GM23338 (cell line): ENCODE data around the gene IRF8.

ENCODE experiments used
- CREB1 ChIP-seq: fragments of 250-450 bp; sonication (Bioruptor Pico); IDR thresholded peaks from 2 replicates; pipeline ENCODE4 v1.5.0; 2020; ENCODE audit warnings: low read depth, mild to moderate bottlenecking, moderate library complexity
- EZH2 ChIP-seq: fragments of 200-600 bp; sonication (generic); IDR thresholded peaks from one replicate; pipeline ENCODE4 v1.8.0; 2017; ENCODE audit warnings: antibody characterized with exemption, mild to moderate bottlenecking, low read depth; ENCODE audit not compliant: unreplicated experiment
- EZH2phosphoT487 ChIP-seq: fragments of 200-600 bp; sonication (generic); IDR thresholded peaks from one replicate; pipeline ENCODE4 v1.8.1; 2018; ENCODE audit warnings: antibody characterized with exemption; ENCODE audit not compliant: unreplicated experiment
- POLR2AphosphoS5 ChIP-seq: IDR thresholded peaks from 2 replicates; pipeline ENCODE4 v1.6.1; 2016; ENCODE audit warnings: antibody characterized with exemption, low read depth
- STAT1 ChIP-seq: IDR thresholded peaks from one replicate; pipeline ENCODE4 v1.6.1; 2016; ENCODE audit warnings: antibody characterized with exemption; ENCODE audit not compliant: unreplicated experiment
- ZNF331 ChIP-seq: fragments of 250-450 bp; sonication (Bioruptor Pico); IDR thresholded peaks from 2 replicates; pipeline ENCODE4 v1.5.0; 2020; ENCODE audit warnings: low read depth, mild to moderate bottlenecking, moderate library complexity
- TF ChIP-seq, protein P1 (sequence below), 2 experiments: fragments of 200-600 bp in 1 of 2; sonication (generic) in 1 of 2; conservative IDR thresholded peaks; 2 replicates each; pipeline versions ENCODE4 v1.5.1 to v1.6.1; 2016 to 2017; ENCODE audit warnings: antibody characterized with exemption in 2 of 2, low read depth in 2 of 2, mild to moderate bottlenecking in 2 of 2, moderate library complexity in 1 of 2
- TF ChIP-seq, protein P2 (sequence below): IDR thresholded peaks from one replicate; pipeline ENCODE4 v1.6.1; 2018; ENCODE audit warnings: antibody characterized with exemption; ENCODE audit not compliant: unreplicated experiment

DNA sequence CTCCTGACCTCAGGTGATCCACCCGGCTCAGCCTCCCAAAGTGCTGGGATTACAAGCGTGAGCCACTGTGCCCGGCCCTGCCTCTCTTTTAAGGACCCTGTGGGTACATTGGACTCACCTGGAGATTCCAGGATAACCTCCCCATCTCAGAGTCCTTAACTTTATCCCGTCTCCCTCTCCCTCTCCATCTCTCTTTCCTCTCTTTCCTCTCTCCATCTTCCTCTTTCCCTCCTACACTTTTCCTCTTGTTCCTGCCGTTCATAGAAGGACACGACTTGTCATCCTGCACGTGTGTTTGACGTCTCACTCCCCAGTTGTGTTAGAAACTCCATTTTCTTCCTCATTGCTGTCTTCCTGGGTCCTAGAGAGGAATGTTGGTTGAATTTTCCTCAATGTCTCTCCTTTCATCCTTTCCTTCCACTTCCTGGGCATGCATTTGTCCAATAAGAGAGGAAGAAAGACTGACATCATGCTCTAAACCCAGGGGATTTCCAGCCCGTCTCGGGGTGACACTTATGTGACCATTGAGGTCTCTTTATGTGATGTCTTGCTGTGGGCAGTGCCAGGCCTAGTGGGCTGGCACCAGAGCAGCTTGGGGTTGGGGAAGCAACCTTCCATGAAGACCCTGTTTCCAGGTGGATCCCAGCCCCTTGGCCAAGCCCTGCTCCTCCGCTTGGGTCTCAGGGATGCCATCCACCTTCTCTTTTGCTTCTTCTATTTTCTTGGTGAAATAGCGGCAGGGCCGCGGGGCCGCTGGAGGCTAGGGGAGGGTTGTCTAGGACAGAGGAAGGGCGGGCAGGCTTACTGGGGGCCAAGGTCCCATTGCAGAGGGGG, 39.8 kb upstream of the IRF8 start:
- TF ChIP-seq, protein P1, sequence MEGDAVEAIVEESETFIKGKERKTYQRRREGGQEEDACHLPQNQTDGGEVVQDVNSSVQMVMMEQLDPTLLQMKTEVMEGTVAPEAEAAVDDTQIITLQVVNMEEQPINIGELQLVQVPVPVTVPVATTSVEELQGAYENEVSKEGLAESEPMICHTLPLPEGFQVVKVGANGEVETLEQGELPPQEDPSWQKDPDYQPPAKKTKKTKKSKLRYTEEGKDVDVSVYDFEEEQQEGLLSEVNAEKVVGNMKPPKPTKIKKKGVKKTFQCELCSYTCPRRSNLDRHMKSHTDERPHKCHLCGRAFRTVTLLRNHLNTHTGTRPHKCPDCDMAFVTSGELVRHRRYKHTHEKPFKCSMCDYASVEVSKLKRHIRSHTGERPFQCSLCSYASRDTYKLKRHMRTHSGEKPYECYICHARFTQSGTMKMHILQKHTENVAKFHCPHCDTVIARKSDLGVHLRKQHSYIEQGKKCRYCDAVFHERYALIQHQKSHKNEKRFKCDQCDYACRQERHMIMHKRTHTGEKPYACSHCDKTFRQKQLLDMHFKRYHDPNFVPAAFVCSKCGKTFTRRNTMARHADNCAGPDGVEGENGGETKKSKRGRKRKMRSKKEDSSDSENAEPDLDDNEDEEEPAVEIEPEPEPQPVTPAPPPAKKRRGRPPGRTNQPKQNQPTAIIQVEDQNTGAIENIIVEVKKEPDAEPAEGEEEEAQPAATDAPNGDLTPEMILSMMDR (conservative IDR thresholded peaks at IDR 0.05; ENCODE audit: low read depth in 2 of 2) = no peak
- TF ChIP-seq STAT1 (no peak), EZH2phosphoT487 (no peak), EZH2 (no peak), POLR2AphosphoS5 (no peak), CREB1 (CRISPR knock-in tag) (no peak), ZNF331 (no peak)
- TF ChIP-seq, protein P2, sequence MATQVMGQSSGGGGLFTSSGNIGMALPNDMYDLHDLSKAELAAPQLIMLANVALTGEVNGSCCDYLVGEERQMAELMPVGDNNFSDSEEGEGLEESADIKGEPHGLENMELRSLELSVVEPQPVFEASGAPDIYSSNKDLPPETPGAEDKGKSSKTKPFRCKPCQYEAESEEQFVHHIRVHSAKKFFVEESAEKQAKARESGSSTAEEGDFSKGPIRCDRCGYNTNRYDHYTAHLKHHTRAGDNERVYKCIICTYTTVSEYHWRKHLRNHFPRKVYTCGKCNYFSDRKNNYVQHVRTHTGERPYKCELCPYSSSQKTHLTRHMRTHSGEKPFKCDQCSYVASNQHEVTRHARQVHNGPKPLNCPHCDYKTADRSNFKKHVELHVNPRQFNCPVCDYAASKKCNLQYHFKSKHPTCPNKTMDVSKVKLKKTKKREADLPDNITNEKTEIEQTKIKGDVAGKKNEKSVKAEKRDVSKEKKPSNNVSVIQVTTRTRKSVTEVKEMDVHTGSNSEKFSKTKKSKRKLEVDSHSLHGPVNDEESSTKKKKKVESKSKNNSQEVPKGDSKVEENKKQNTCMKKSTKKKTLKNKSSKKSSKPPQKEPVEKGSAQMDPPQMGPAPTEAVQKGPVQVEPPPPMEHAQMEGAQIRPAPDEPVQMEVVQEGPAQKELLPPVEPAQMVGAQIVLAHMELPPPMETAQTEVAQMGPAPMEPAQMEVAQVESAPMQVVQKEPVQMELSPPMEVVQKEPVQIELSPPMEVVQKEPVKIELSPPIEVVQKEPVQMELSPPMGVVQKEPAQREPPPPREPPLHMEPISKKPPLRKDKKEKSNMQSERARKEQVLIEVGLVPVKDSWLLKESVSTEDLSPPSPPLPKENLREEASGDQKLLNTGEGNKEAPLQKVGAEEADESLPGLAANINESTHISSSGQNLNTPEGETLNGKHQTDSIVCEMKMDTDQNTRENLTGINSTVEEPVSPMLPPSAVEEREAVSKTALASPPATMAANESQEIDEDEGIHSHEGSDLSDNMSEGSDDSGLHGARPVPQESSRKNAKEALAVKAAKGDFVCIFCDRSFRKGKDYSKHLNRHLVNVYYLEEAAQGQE = no peak
